ENCODE results near the gene TUBB.

DNA sequence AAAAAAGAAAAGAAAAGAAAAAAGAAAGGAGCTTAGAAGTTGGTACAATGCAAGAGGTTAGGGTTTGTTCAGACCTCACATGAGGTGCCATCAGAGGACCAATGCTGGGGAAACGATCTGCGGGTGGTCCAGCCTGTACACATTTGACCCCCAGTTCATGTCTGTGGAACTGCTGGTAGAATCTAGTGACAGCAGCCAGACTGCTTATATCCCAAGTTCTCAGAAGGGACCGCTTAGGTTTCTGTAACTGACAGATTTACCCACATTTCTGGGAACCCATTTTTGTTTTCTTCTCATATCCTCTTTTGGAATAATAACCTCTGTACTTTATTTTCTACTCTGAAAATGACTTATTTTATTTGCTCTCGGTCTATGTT lies 38.4 kb upstream of the TUBB start:
- TF ChIP-seq POLR2A (IDR thresholded peaks at IDR 0.05) (no peak), CTCF (IDR thresholded peaks at IDR 0.05) (no peak), EP300 (IDR thresholded peaks at IDR 0.05) (no peak)
